HepG2 (cell line): ENCODE results near the gene C6orf15. TPM values are rescaled to one million over a fixed set of nuclear protein-coding genes. Genes with fewer than 3 reads are reported as not detected.

Source experiments
- DR1 ChIP-seq: sonication (generic); formaldehyde crosslinking; IDR thresholded peaks from 2 replicates; pipeline ENCODE4 v1.8.0; 2021; ENCODE audit warnings: mild to moderate bottlenecking, missing genetic modification reagents, inconsistent platforms
- FOXO1 ChIP-seq: sonication (generic); formaldehyde crosslinking; IDR thresholded peaks from 2 replicates; pipeline ENCODE4 v1.4.0; 2020; ENCODE audit warnings: missing genetic modification reagents
- HNF1A ChIP-seq, 2 experiments: sonication (generic) in 1 of 2; formaldehyde crosslinking in 1 of 2; IDR thresholded peaks; 2 replicates each; pipeline versions ENCODE4 v1.4.0 to v1.6.1; 2016 to 2020; ENCODE audit warnings: borderline replicate concordance in 1 of 2, low read depth in 1 of 2, mild to moderate bottlenecking in 1 of 2, missing genetic modification reagents in 1 of 2
- MAZ ChIP-seq, 2 experiments: sonication (generic) in 1 of 2; formaldehyde crosslinking in 1 of 2; IDR thresholded peaks; 2 replicates each; pipeline versions ENCODE4 v1.5.0 to v1.6.1; 2012 to 2020; ENCODE audit warnings: low read depth in 2 of 2, mild to moderate bottlenecking in 2 of 2, borderline replicate concordance in 1 of 2, improper control_type of control experiment in 1 of 2, low read length in 1 of 2, missing genetic modification reagents in 1 of 2, moderate library complexity in 1 of 2
- MIXL1 ChIP-seq: IDR thresholded peaks from 2 replicates; pipeline ENCODE4 v1.6.1; 2016
- NFKB2 ChIP-seq: sonication (generic); formaldehyde crosslinking; IDR thresholded peaks from 2 replicates; pipeline ENCODE4 v1.4.0; 2020; ENCODE audit warnings: missing genetic modification reagents, borderline replicate concordance
- RAD51 ChIP-seq: fragments of 450-650 bp; IDR thresholded peaks from 2 replicates; pipeline ENCODE4 v1.6.1; 2016; ENCODE audit warnings: borderline replicate concordance
- SKI ChIP-seq: fragments of 450-650 bp; IDR thresholded peaks from one replicate; pipeline ENCODE4 v1.6.1; 2018; ENCODE audit warnings: mild to moderate bottlenecking; ENCODE audit not compliant: partially characterized antibody
- ZNF225 ChIP-seq: sonication (generic); formaldehyde crosslinking; IDR thresholded peaks from 2 replicates; pipeline ENCODE4 v1.4.0; 2020; ENCODE audit warnings: mild to moderate bottlenecking, missing genetic modification reagents
- ZNF230 ChIP-seq: sonication (generic); formaldehyde crosslinking; IDR thresholded peaks from 2 replicates; pipeline ENCODE4 v1.4.0; 2020; ENCODE audit warnings: mild to moderate bottlenecking, missing genetic modification reagents
- ZNF281 ChIP-seq: sonication (generic); formaldehyde crosslinking; IDR thresholded peaks from 2 replicates; pipeline ENCODE4 v1.4.0; 2020; ENCODE audit warnings: missing genetic modification reagents, borderline replicate concordance
- ZNF766 ChIP-seq: sonication (generic); formaldehyde crosslinking; IDR thresholded peaks from 2 replicates; pipeline ENCODE4 v1.5.0; 2020; ENCODE audit warnings: missing genetic modification reagents, borderline replicate concordance
- ZNF792 ChIP-seq: IDR thresholded peaks from 2 replicates; pipeline ENCODE4 v1.6.1; 2016
- polyA plus RNA-seq, 8 experiments: library from polyadenylated mRNA; depleted of rRNA in 3 of 8; stranded (reverse) in 7 of 8; unstranded in 1 of 8; fragments of >200 nt; fragmentation: Illumina TruSeq in 4 of 8; extraction: Trizol in 4 of 8; gene quantifications; 2 replicates each; pipeline versions ENCODE4 v1.2.1 to v1.2.3, GENCODE V29; 2011 to 2016; ENCODE audit warnings: low read depth in 4 of 8, missing spikeins in 1 of 8, mixed read lengths in 1 of 8; ENCODE audit not compliant: insufficient read depth in 1 of 8
- total RNA-seq, 5 experiments: library from RNA; depleted of rRNA; stranded (reverse); fragments of >200 nt; fragmentation: Illumina TruSeq; extraction: Trizol; gene quantifications; 2 replicates each; pipeline ENCODE4 v1.2.3, GENCODE V29; 2016; ENCODE audit warnings: low read depth in 1 of 5

Gene C6orf15
- total and polyA plus RNA-seq, 2 of the 13 experiments (the other 11 are each of a cell fraction or from before 2014, with no cell fraction given): not detected

- TF ChIP-seq HNF1A (IDR thresholded peaks at IDR 0.05; ENCODE audit: low read depth) (no peak), HNF1A (CRISPR knock-in tag; IDR thresholded peaks at IDR 0.05; ENCODE audit: borderline replicate concordance) (peak; percentile 62; the same call in 1 of the 2 replicates), ZNF225 (CRISPR knock-in tag) (peak; percentile 62; the same call in 1 of the 2 replicates), FOXO1 (peak; percentile 15; the same call in 1 of the 2 replicates), DR1 (CRISPR knock-in tag) (peak; percentile 80), ZNF281 (CRISPR knock-in tag) (0 out of 2 replicates have a peak, but pooled peaks have one; percentile 3), NFKB2 (CRISPR knock-in tag) (peak; percentile 51; the same call in 1 of the 2 replicates), MIXL1 (CRISPR knock-in tag) (peak; percentile 19; the same call in 1 of the 2 replicates), RAD51 (no peak), MAZ (IDR thresholded peaks at IDR 0.05; ENCODE audit: borderline replicate concordance, low read depth, low read length) (peak; percentile 92), MAZ (CRISPR knock-in tag; IDR thresholded peaks at IDR 0.05; ENCODE audit: low read depth) (peak; percentile 95), ZNF792 (CRISPR knock-in tag) (no peak; the same call in 1 of the 2 replicates), SKI (peak; percentile 37), ZNF766 (CRISPR knock-in tag) (no peak), ZNF230 (0 out of 2 replicates have a peak, but pooled peaks have one; percentile 35)
These were observed 45.9 kb upstream of the C6orf15 start, which contains the start of gene TCF19 (continued) for GRCh38 chr6:31158140-31158862.
